HL-60 (cell line): ENCODE results near the gene CLCF1.
A peak's percentile ranks its signal among the peaks of the same experiment; 100 is the strongest.

Source experiments
- DNase-seq, 2 experiments: peaks; one replicate each; pipeline ENCODE4 v3.0.0-alpha.2; 2010 to 2020; ENCODE audit warnings: low read depth in 1 of 2, low spot score in 1 of 2
- H3K27ac ChIP-seq: fragments of 250-450 bp; sonication (Bioruptor Pico); replicated peaks from 2 replicates; pipeline ENCODE4 v1.5.1; 2020; ENCODE audit warnings: mild to moderate bottlenecking, moderate library complexity
- H3K27me3 ChIP-seq: fragments of 250-450 bp; sonication (Bioruptor Pico); 2 replicates; pipeline ENCODE4 v1.5.1; 2021; ENCODE audit warnings: mild to moderate bottlenecking, moderate library complexity; ENCODE audit not compliant: insufficient read depth, poor library complexity, severe bottlenecking
- H3K4me3 ChIP-seq: replicated peaks from 2 replicates; pipeline ENCODE4 v1.5.1; 2011; ENCODE audit warnings: mild to moderate bottlenecking, control low read depth, low read length; ENCODE audit not compliant: insufficient read depth
- CTCF ChIP-seq: IDR thresholded peaks from one replicate; pipeline ENCODE4 v1.5.1; 2011; ENCODE audit warnings: low read length, control low read depth, inconsistent platforms; ENCODE audit not compliant: insufficient read depth
- GABPA ChIP-seq: IDR thresholded peaks from 2 replicates; pipeline ENCODE4 v1.6.1; 2012; ENCODE audit warnings: low read depth
- POLR2AphosphoS5 ChIP-seq: IDR thresholded peaks from 2 replicates; pipeline ENCODE4 v1.6.1; 2012; ENCODE audit warnings: low read depth
- REST ChIP-seq: IDR thresholded peaks from 2 replicates; pipeline ENCODE4 v1.6.1; 2012; ENCODE audit warnings: low read depth; ENCODE audit not compliant: insufficient replicate concordance
- SPI1 ChIP-seq: IDR thresholded peaks from 2 replicates; pipeline ENCODE4 v1.6.1; 2012; ENCODE audit warnings: low read depth, mild to moderate bottlenecking, borderline replicate concordance

CLCF1 gene

GRCh38 chr11:67355023-67355793 lies 18.2 kb downstream of the CLCF1 start:
- Histone ChIP-seq H3K27ac (peak overlapping the region; percentile 95), H3K27me3 (no peaks in the 10 kb centered on the region), H3K4me3 (no peak overlapping the region)
- no peak for DNase-seq
- TF ChIP-seq GABPA (no peak), POLR2AphosphoS5 (no peak), REST (no peak), SPI1 (no peak)

GRCh38 chr11:67354075-67355022 lies 19.0 kb downstream of the CLCF1 start:
- peak overlapping the region; percentile 34 for H3K4me3 ChIP-seq
- peak; percentile 17 to 85 for DNase-seq
- no peaks in the 10 kb centered on the region for H3K27me3 ChIP-seq
- TF ChIP-seq SPI1 (no peak), POLR2AphosphoS5 (no peak), CTCF (no peak), GABPA (no peak), REST (no peak)
- H3K27ac ChIP-seq, result peak overlapping the region; percentile 95

GRCh38 chr11:67353317-67354074 lies 19.9 kb downstream of the CLCF1 start, which contains the start of gene POLD4:
TSS of gene POLD4 (minus strand) at chr11:67353546. CDS start at chr11:67353399, 147 bp downstream.
- DNase-seq, result peak; percentile 95 to 99
- peak within 1 kb of the TSS; percentile 62 for H3K4me3 ChIP-seq
- H3K27ac ChIP-seq, result peak within 1 kb of the TSS; percentile 95
- peak; percentile 83 for TF ChIP-seq POLR2AphosphoS5
- TF ChIP-seq CTCF, result no peak
- TF ChIP-seq REST, result peak; percentile 20
- TF ChIP-seq GABPA, result no peak
- peak; percentile 88 for TF ChIP-seq SPI1
- no peaks in the 10 kb centered on the region for H3K27me3 ChIP-seq
